ENCODE measurements around the gene FIP1L1.
"Not testable (repeated sequence)": the region's sequence is repeated elsewhere in the genome, so short reads cannot be mapped to it uniquely, and the experiment has no call there.

Gene FIP1L1

DNA sequence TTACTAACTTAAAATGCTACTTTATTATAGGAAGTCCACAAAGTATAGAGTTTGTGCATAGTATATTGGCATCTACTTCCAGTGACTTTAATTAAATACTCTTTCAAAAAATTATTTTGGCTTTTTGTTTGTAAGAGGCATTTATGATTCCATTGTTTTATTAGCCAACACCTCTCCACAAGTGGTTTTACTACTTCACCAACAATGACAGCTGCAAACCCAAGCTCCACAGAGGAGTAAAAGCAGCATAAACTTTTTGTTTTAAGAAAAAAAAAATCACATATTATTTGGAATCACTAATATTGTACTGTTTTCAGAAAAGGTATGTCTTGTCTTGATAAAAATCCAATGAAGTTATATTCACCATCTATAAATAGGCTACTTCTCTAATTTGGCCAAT lies 88.5 kb downstream of the FIP1L1 start:
- no peak for DNase-seq (ENCODE audit: low read depth in 3 of 3, low spot score in 1 of 3)

DNA sequence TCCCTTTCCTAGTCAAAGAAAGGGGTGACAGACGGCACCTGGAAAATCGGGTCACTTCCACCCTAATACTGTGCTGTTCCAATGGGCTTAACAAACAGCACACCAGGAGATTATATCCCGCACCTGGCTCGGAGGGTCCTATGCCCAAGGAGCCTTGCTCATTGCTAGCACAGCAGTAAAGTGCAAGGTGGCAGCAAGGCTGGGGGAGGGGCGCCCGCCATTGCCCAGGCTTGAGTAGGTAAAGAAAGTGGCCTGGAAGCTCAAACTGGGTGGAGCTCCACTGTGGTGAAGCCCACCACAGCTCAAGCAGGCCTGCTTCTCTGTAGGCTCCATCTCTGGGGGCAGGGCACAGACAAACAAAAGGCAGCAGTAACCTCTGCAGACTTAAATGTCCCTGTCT lies 89.1 kb downstream of the FIP1L1 start:
- not testable (repeated sequence) for DNase-seq (ENCODE audit: low read depth in 3 of 3, low spot score in 1 of 3)

DNA sequence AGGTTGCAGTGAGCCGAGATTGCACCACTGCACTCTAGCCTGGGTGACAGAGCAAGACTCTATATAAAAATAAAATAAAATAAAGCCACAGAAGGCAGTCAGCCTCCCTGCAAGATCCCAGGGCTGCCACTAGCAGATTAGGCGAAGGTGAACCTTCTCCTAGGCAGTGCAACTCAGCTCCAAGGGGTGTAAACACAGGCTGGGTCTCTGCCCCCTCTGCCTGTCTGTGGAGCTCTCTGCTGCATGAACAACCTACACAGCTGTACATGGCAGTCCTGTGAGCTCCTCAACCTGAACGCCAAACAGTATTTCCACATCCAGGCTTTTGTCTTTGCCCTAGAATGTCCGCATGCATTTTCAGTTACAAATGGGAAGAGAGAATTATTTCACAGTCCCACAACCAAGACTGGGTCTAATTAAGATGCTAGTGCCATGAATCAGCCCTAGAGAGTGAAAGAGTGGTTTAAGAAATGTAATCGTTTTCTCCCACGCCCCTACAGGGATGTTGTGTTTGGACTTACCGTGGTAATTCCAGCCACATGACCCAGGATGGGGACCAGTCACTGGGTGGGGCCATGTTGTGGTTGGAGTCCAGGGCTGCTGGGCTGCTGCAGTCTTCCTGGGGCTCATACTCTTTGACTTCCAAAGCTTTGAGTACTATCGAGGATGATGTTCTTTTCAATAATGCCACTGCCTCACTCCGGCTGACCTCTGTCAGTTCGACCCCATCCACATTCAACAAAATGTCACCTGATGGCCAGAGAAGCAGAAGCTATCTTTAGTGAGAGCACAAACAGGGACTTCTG lies 99.0 kb downstream of the FIP1L1 start:
- DNase-seq (ENCODE audit: low read depth in 3 of 3, low spot score in 1 of 3) = no peak

DNA sequence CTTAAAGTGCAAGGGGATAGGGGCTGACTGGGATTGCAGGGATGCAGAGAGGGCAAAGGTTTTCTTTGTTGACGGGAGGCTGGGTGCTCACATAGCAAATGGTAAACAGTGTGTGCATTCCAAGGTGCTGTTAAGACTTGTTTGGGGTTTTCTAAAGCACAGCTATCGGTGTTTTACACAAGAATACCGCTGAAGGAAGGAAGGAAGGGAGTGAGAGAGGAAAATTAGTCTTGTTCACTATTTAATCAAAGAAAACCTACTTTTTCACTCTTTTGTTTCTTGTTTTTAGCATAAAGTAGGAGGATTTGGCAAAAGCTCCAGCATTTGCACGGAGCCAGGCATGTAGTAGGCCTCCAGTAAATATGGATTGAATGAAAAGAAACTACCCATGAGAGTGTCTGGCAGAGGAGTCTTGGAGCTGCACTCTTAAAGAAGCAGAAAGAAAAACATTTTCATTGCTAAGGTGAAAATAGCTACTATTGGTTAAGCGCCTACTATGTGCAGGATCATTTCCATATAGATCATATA lies 99.7 kb downstream of the FIP1L1 start:
- no peak for DNase-seq (ENCODE audit: low read depth in 3 of 3, low spot score in 1 of 3)

DNA sequence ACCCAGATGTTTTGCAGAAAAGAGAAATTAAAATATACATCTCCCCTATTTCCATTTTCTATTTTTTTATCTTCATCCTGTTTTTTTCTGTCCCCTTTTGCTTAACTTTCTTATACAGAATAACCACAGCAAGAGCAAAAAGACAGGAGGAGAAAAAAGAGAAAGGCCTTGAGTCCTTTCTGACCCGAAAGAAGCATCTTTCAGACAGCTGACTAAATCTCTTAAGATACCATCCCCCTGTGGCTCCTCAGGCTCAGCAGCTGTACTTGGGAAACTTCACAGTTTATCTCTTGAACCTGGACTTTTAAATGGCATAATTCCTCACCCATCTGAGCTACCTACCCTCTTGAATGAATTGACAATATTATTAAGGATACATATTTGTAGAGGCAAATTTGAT lies 100.2 kb downstream of the FIP1L1 start:
- no peak for DNase-seq (ENCODE audit: low read depth in 3 of 3, low spot score in 1 of 3)

DNA sequence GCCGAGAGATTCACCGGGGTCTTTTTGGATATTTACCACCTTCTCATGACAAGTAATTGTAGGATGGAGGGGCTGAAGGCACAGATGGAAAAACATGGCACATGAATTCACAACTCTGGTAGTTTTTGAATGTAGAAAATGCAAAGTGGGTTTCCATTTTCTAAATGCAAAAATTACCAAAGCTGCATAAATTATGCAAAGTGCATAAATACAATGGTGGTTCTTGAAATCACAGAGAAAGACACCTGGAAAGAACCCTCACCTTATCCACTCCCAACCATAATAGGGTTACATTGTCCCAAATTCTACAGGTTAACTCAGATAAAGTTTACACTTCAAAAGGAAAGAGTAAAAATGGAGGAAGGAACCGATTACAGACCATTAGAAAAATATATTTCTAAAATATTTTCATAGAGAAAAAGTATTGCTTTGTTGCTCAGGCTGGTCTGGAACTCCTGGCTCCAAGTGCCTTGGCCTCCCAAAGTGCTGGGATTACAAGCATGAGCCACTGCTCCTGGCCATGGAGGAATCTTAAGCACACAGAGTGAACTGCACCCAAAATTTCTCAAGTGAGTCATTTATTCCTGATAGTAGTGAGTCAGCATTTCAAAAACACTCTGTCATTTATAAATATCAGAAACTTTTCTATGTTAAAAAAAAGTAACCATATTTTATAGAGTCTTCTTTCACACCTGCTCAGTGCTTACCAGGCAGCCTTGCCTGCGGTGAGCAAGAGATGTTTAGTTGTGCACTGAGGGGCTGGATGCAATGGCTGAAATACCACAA lies 101.4 kb downstream of the FIP1L1 start:
- no peak for DNase-seq (ENCODE audit: low read depth in 3 of 3, low spot score in 1 of 3)

DNA sequence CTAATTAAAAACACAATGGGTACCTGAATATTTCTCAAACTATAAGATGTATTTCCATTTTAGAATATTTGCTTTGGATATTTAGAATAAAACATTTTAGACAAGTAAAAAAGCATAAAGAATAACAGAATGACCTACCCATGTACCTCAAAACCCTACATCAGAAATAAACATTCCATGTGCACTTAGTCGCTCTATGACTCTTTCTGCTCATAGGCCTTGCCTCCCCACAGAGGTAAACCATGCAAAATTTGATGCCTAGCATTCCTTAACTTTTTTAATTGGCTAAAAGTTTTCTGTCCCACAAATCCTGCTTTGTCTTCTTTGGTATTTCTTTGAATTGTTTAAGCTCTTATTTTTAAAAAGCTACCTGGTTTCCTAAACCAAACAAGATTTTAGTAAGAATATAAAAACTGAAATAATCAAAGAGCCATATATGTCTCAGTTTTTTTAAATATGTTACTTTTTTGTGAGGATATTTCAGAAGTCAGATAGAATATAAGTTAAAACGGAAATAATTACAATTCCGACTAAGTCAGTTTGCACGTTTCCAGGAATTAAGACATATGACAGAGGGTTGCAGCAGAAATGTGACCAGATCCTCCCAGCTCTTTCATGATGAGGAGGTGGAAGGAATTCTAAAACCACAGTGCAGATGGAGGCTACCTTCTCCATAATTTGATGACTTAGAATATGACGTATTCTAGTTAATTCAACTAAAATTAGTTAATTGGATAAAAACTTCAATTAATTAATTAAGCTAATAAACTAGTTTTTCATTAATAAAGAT lies 102.5 kb downstream of the FIP1L1 start:
- DNase-seq (ENCODE audit: low read depth in 3 of 3, low spot score in 1 of 3) = no peak

DNA sequence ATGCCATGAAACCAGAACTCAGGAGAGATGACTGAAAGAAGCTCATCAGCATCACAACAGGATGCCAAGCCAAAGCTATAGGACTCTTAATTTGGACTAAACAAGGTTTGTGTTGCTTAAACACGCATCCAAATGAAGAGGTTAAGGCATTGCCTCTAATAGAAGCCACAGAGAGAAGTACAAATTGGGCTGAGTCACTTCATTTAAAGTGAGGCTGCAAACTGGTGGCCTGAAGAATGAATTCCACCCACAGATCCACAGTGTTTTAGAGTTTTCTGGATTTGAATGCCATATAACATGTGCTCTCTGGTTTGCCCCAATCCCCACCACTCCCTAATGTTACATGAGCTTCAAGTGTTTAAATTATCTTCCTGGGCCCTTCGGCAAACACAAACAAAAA lies 103.5 kb downstream of the FIP1L1 start:
- no peak for DNase-seq (ENCODE audit: low read depth in 3 of 3, low spot score in 1 of 3)

DNA sequence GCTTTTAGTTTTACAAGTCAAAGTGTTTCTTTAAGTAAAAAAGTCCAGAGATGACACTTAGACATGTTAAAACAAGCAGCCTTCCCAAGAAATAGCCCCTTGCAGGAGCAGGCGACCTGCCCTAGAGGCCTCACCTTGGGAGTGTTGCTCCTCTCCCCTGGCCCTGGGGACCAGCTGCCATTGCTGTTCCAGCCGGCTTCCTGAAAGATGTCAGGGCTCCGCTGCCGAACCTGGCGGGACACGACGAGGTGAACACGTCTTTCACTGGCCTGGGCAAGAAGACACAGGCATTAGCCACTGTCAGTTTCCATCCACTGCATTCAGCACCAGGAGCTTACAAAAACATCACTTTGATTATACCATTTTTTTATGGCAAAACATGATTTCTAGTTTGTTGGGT lies 104.1 kb downstream of the FIP1L1 start:
- no peak for DNase-seq (ENCODE audit: low read depth in 3 of 3, low spot score in 1 of 3)

DNA sequence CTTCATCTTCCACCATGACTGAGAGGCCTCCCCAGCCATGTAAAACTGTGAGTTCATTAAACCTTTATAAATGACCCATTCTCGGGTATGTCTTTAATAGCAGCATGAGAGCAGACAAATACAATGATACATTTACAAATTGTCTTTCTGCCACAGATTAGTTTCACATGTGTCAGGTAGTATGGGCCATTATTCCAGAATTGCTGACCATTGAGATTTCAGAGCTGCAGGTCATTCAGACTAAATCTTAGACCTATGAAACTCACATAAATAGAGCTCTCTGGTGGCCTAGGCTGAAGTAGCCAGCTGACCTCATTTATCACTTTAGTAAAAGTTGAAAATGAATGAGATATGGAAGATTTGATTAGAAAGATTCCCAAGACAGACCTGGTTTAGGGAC lies 105.8 kb downstream of the FIP1L1 start:
- DNase-seq (ENCODE audit: low read depth in 3 of 3, low spot score in 1 of 3) = no peak

DNA sequence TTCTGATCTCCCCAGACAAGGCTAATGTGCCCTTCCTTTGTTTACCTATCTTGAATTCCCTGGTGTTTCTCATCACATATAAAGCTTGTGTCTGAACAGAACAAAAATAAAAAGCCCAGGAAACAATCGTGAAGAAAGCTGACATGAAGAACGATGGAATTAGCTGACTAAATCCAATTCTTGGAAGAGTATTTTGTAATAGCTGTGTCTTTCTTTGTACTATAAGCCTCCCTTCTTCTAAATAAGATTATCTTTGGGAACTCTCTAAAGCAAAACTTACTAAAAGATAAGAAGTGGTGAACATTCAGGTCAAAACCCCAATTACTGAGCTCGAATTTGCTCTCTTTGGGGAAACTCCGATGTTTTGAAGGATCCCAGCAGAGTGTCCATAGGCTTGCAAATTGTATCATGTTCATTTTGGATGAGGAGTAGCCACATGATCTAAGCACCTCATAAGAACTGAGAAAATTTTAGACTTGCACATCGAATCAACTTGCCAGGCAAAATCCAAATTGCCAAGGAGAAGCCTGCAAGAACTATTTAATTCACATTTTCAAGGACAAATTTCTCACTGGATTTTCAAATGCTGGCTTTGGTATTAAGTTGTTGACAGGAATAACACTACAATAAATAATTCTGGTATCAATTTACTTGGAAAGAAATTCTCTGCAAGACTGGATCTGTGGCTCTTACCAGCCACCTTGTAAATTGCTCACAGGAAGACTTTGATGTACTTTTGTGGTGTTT lies 107.6 kb downstream of the FIP1L1 start:
- DNase-seq (ENCODE audit: low read depth in 3 of 3, low spot score in 1 of 3) = no peak

DNA sequence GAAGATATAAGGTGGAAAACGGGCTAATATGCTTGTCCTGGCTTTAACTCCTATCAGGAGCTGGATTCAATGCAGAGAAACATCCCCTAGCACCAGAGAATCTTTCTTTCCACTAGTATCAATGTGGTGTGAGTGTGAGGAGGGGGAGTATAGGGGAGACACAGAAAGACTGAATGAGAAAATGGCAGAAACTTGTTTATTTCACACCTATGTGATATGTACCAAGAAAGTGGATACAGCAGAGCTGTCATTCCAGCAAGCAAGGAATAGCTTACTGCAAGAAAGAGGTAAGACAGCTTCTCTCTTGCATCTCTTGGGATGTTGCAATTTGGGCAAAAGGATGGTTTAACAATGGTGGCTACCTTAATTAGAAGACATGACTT lies 108.2 kb downstream of the FIP1L1 start:
- no peak for DNase-seq (ENCODE audit: low read depth in 3 of 3, low spot score in 1 of 3)

DNA sequence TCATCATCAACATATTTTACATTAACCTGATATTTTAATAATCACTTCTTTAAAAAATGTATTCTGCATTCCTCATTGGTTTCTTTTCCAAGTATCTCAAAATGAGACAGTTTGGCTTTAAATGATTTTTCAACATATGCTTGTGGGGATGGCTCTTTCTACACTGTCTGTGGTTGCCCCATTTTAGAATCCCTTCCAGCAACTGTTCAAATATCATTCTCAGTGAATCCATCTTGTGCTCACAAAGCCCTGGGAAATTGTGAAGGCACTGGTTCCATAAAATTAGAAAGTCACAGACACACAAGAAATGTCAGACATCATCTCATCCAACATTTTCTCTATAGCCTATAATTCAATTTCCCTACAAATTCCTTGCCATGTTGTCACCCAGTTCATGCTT lies 110.3 kb downstream of the FIP1L1 start:
- no peak for DNase-seq (ENCODE audit: low read depth in 3 of 3, low spot score in 1 of 3)

DNA sequence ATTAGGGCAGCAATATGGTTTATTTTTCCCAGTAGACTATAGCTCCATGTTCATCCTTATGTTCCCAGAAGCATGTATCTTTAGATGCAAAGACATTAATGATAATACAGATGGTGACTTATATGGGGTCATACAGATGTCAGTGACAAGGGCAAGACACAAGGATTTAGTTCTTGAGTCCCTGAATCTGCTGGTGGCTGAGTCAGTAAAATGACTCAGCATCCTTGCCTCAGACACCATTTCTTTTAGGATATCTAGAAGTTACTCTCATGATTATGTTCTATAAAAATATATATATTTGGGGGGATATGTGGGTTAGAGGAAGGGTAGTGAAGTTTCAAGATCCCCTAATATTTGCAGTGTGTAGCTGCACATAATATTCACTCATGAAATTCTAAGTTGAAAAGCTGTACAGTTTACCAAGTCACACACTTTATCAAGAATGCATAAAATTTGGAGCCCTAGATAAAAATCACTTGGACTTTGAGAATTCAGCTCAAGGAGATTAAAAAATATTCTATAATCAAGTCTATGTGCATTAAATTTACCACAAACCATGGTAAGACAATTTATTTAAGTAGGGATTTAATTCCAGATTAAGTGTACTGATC lies 111.9 kb downstream of the FIP1L1 start:
- DNase-seq (ENCODE audit: low read depth in 3 of 3, low spot score in 1 of 3) = no peak

DNA sequence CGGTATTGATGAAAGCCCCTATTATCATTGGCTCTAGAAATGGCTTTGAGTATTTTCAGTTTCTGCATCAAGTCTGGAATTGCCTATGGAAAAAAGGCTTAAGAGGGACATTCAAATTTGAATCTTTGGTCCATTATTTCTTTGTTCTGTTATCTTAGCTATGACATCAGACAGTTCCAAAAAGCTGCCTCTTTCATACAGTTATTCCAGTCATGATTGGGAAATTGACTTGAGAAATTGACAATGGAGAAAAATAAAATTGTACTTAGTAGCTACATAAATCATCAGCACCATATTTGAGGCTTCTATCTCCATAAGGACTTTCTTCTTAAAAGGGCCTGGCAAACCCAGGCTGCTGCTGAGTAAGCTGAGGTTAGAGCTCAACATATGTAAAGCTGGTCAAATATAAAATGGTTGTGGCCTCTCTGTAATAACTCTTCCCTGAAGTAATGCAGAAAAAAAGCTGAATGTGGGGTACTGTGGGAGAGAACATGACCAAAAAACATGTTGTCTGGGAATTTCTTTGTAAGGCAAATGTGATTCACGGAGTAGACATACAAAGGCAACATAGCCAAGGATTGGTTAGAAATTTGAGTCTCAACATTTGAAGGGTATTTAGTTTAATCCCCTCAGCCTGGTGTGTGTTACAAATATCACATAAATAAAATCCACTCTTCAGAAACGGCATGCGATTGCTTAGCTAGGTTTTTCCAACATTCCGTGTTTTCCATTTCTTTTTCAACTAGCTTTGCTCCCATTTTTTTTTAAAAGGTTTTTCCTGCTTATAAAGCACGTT lies 112.9 kb downstream of the FIP1L1 start:
- DNase-seq (ENCODE audit: low read depth in 3 of 3, low spot score in 1 of 3) = no peak

DNA sequence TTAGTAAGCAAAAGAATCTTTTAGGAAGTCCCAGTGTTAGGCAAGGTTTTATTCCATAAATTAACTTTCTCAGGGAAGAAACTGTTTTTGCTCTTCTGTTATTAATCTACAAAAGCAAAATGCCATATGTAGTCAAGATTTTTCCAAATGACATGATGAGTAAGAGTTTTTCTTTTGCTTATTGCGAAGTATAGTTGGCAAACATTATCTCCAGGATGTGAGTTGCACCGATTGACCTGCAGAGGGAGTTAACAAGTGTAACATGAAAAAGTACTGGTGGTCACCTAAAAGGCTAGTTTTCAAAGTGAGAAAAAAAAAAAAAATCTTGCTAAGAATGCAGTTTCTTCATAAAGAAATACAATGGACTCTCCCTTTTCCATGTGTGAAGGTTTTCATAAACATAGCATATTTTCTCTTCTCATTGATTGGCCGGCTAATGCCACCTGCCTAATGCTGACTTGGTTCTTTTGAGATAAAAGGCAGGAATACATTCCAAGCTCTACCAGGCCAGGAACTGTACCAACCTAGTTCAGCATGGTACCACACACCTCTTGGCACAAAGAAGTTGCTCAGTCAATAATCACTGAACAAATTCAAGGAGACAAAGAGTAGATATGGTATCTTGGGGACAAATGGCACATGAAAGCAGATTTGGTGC lies 113.7 kb downstream of the FIP1L1 start:
- DNase-seq (ENCODE audit: low read depth in 3 of 3, low spot score in 1 of 3) = no peak

DNA sequence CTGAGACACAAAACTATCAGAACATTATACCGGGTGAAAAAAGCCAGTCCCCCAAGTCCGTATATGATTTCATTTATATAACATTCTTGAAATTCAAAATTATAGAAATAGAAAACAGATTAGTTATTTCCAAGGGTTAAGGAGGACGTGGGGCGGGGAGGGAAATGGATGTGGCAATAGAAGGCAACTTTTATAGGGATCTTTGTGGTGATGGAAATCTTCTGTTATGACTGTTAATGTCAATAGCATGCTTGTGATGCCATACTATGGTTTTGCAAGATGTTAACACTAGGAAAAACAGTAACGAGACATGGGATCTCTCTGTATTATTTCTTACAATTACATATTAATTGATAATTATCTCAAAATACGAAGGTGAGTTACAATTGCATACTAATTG lies 117.4 kb downstream of the FIP1L1 start:
- no peak for DNase-seq (ENCODE audit: low read depth in 3 of 3, low spot score in 1 of 3)

DNA sequence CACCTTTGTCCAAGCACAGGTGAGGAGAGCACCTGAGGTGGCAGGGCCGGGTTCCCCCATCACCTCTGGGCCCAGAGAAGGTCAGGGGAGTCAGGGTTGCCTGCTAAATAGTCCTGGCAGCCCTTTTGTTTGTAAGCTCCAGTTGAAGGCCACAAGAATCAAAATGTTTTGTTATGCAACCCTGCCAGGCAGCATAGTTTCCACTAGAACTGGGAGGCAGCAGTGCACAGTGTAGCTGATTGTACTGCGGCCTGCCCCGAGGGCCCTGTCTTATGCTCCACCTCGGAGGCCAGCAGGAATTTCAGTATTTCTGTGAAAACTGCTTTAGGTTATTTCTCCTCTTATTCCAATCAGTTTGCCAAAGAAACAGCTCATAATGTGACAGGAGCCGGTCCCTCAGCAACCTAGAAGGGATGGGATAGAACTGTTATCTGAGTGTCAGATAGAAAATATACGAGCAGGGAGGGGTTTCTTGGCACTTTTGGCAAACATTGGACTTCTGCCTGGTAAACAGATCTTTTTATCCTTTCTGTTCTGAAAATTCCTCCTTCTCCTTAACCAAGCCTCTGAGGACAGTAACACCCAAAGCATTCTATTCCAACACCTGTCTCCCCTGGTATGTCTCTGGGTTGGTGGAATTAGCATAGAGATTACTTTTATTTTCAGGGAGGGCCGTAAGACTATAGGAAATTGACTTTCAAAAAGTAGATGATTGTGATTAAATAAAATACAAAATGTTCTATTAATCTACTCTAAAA lies 120.2 kb downstream of the FIP1L1 start:
- no peak for DNase-seq (ENCODE audit: low read depth in 3 of 3, low spot score in 1 of 3)

Measured in stimulated activated CD4-positive, alpha-beta T cell treated with anti-CD3 and anti-CD28 coated beads, TNF-alpha, amount 100 ng/mL, for 1 hour (primary cell).